Body of pancreas (tissue), 4 donors: ENCODE data around the gene SLC5A4.

Source experiments
- POLR2A ChIP-seq, 3 donors: fragments of 450-650 bp; IDR thresholded peaks; one replicate each; pipeline ENCODE4 v1.6.1; 2016; ENCODE audit warnings: antibody characterized with exemption in 3 of 3, mild to moderate bottlenecking in 2 of 3
- TF ChIP-seq, protein P1 (sequence below), 7 experiments: fragments of 450-650 bp in 4 of 7; fragments of 200-600 bp in 3 of 7; sonication (generic) in 3 of 7; IDR thresholded peaks; one replicate each; pipeline ENCODE4 v1.5.1; 2016 to 2019; ENCODE audit warnings: antibody characterized with exemption in 7 of 7

DNA sequence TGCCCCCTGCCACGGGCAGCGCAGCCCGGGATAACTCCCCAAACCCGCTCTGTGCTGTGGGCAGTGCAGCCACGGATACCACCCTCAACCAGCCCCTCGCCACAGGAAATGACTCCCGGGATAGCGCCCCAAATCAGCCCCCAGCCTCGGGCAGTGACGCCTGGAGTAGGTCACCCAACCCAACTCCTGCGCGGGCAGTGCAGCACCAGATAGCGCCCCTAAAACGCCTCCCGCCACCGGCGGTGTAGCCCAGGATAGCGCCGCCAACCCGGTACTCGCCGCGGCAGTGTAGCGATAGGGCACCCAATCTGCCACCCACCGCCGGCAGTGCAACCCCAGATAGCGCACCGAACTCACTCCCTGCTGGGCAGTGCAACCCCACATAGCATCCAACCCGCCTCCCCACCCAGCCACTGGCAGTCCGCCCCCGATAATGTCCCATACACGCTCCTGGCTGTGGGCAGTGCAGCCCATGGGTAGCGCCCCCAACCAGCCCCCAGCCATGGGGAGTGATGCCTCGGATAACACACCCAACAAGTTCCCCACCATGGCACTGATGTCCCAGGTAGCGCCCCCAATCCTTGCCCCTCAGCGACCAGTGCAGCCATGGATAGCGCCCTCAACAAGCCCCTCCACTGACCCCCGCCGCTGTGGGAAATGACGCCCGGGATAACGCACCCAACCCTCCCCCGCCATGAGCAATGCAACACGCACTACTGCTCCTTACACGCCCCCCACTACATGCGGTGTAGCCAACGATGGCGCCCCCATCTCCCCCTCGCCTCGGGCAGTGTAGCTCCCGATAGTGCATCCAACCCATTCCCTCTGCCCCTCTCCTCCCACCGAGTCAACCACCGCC lies 51.7 kb downstream of the SLC5A4 start:
- TF ChIP-seq POLR2A (IDR thresholded peaks at IDR 0.05): no peak
- TF ChIP-seq, protein P1, sequence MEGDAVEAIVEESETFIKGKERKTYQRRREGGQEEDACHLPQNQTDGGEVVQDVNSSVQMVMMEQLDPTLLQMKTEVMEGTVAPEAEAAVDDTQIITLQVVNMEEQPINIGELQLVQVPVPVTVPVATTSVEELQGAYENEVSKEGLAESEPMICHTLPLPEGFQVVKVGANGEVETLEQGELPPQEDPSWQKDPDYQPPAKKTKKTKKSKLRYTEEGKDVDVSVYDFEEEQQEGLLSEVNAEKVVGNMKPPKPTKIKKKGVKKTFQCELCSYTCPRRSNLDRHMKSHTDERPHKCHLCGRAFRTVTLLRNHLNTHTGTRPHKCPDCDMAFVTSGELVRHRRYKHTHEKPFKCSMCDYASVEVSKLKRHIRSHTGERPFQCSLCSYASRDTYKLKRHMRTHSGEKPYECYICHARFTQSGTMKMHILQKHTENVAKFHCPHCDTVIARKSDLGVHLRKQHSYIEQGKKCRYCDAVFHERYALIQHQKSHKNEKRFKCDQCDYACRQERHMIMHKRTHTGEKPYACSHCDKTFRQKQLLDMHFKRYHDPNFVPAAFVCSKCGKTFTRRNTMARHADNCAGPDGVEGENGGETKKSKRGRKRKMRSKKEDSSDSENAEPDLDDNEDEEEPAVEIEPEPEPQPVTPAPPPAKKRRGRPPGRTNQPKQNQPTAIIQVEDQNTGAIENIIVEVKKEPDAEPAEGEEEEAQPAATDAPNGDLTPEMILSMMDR (IDR thresholded peaks at IDR 0.05): no peak
